ENCODE measurements around the gene SERINC1.

The SERINC1 gene

DNA sequence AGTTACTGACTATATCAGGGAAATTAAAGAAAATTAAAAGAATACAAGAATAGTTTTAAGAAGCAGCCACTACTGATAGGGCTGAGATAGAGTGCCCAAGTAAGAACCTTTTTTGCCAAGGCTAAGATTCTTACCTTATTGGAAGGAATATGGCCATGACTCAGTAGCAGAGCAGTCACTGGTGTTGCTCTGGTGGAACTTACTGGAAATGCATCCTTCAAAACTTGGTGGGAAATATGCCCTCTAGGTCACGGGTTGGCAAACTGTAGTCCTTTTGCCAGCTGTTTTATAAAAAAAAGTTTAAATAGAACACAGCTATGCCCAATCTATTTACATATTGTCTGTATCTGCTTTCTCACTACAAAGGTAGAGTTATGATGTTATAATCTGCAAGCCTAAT lies 66.2 kb downstream of the SERINC1 start:
- Histone ChIP-seq H3K4me3 (ENCODE audit: low read depth in 1 of 2, low read length in 2 of 2) (no peak overlapping the region), H3K4me2 (ENCODE audit: insufficient read depth, low read length) (0 out of 2 replicates have a peak overlapping the region, but pooled peaks have one; percentile 13), H3K9me3 (ENCODE audit: insufficient read depth, low read length, severe bottlenecking) (no peaks in the 10 kb centered on the region), H3K27ac (ENCODE audit: low read length) (no peak overlapping the region), H4K20me1 (ENCODE audit: insufficient read depth, low read length) (peaks cover 32% of the 10 kb centered on the region; the same call in 1 of the 2 replicates), H3K36me3 (ENCODE audit: insufficient read depth, low read length) (peaks cover 5% of the 10 kb centered on the region; the same call in 1 of the 2 replicates), H3K9ac (ENCODE audit: low read depth, low read length) (no peak overlapping the region), H3K4me1 (ENCODE audit: insufficient read depth, low read length) (peaks cover 87% of the 10 kb centered on the region), H3K79me2 (ENCODE audit: insufficient read depth, low read length) (peaks cover 100% of the 10 kb centered on the region), H2AFZ (ENCODE audit: low read depth, low read length) (no peak overlapping the region), H3K27me3 (ENCODE audit: insufficient read depth, low read length, poor library complexity) (no peaks in the 10 kb centered on the region)
- TF ChIP-seq, protein P1, sequence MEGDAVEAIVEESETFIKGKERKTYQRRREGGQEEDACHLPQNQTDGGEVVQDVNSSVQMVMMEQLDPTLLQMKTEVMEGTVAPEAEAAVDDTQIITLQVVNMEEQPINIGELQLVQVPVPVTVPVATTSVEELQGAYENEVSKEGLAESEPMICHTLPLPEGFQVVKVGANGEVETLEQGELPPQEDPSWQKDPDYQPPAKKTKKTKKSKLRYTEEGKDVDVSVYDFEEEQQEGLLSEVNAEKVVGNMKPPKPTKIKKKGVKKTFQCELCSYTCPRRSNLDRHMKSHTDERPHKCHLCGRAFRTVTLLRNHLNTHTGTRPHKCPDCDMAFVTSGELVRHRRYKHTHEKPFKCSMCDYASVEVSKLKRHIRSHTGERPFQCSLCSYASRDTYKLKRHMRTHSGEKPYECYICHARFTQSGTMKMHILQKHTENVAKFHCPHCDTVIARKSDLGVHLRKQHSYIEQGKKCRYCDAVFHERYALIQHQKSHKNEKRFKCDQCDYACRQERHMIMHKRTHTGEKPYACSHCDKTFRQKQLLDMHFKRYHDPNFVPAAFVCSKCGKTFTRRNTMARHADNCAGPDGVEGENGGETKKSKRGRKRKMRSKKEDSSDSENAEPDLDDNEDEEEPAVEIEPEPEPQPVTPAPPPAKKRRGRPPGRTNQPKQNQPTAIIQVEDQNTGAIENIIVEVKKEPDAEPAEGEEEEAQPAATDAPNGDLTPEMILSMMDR (IDR thresholded peaks at IDR 0.05; ENCODE audit: borderline replicate concordance, extremely low read depth, low read length, poor library complexity, severe bottlenecking) = peak; percentile 23
- TF ChIP-seq EZH2 (IDR thresholded peaks at IDR 0.05; ENCODE audit: borderline replicate concordance, low read depth, low read length, severe bottlenecking) = no peak
- ATAC-seq (ENCODE audit: insufficient read depth, low read depth) (no peak), DNase-seq (no peak)

DNA sequence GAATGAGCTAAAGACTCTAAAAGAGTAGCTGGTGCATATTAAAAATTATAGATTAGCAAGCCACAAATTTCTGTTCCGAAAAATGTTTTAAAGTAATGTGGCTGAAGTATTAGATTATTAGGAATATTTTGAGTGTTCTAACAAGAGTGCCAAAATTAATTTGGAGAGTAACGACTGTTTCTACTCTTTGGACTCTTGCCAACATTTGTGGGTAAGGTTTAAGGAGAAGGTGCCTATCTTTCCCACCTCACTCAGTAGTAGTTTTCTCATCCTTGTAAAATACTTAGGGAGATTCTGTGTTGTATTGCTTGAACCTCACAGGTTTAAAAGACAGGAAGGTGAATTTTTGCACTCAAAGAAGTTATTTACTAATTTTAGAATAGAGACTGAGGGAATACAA lies 67.2 kb downstream of the SERINC1 start:
- Histone ChIP-seq H3K27me3 (ENCODE audit: insufficient read depth, low read length, poor library complexity) (no peaks in the 10 kb centered on the region), H3K36me3 (ENCODE audit: insufficient read depth, low read length) (peaks cover 7% of the 10 kb centered on the region), H3K9me3 (ENCODE audit: insufficient read depth, low read length, severe bottlenecking) (no peaks in the 10 kb centered on the region), H3K4me3 (ENCODE audit: low read depth in 1 of 2, low read length in 2 of 2) (no peak overlapping the region), H3K27ac (ENCODE audit: low read length) (no peak overlapping the region), H3K4me2 (ENCODE audit: insufficient read depth, low read length) (peak overlapping the region; percentile 65; the same call in 1 of the 2 replicates), H3K9ac (ENCODE audit: low read depth, low read length) (no peak overlapping the region), H4K20me1 (ENCODE audit: insufficient read depth, low read length) (peaks cover 31% of the 10 kb centered on the region; the same call in 1 of the 2 replicates), H2AFZ (ENCODE audit: low read depth, low read length) (no peak overlapping the region), H3K79me2 (ENCODE audit: insufficient read depth, low read length) (peaks cover 100% of the 10 kb centered on the region), H3K4me1 (ENCODE audit: insufficient read depth, low read length) (peaks cover 86% of the 10 kb centered on the region)
- ATAC-seq (ENCODE audit: insufficient read depth, low read depth) (no peak), DNase-seq (no peak)
- no peak for TF ChIP-seq EZH2 (IDR thresholded peaks at IDR 0.05; ENCODE audit: borderline replicate concordance, low read depth, low read length, severe bottlenecking)
- TF ChIP-seq, protein P1 (IDR thresholded peaks at IDR 0.05; ENCODE audit: borderline replicate concordance, extremely low read depth, low read length, poor library complexity, severe bottlenecking) = no peak

DNA sequence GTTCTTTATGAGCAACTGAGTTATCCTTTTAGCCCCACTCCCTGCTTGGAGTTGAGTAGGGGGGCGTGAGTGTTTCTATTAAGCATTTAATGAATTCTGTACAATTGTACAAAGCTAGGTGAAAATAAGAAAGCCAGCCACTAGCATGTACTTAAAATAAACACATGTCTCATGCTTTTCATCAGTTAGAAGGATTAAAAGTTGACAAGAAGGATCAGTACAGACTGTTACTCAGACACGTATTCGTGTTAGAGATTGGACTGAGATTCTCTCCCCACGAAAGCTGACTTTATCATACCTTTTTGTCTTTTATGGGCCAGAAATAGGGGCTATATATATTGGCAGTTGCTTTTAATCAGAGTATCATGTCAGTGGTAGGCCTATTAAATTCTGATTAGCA lies 70.5 kb downstream of the SERINC1 start:
- H3K9me3 ChIP-seq (ENCODE audit: insufficient read depth, low read length, severe bottlenecking) = no peaks in the 10 kb centered on the region
- peaks cover 7% of the 10 kb centered on the region for H3K36me3 ChIP-seq (ENCODE audit: insufficient read depth, low read length)
- H3K27me3 ChIP-seq (ENCODE audit: insufficient read depth, low read length, poor library complexity) = no peaks in the 10 kb centered on the region
- H3K4me1 ChIP-seq (ENCODE audit: insufficient read depth, low read length) = peaks cover 60% of the 10 kb centered on the region
- H3K9ac ChIP-seq (ENCODE audit: low read depth, low read length) = peak overlapping the region; percentile 98
- peaks cover 27% of the 10 kb centered on the region; the same call in 1 of the 2 replicates for H4K20me1 ChIP-seq (ENCODE audit: insufficient read depth, low read length)
- peaks cover 66% of the 10 kb centered on the region for H3K79me2 ChIP-seq (ENCODE audit: insufficient read depth, low read length)
- no peak overlapping the region for H2AFZ ChIP-seq (ENCODE audit: low read depth, low read length)
- DNase-seq (no peak), ATAC-seq (ENCODE audit: insufficient read depth, low read depth) (no peak)
- peak overlapping the region; percentile 83 to 100; a peak in 3 of 4 replicates for H3K4me3 ChIP-seq (ENCODE audit: low read depth in 1 of 2, low read length in 2 of 2)
- no peak for TF ChIP-seq EZH2 (IDR thresholded peaks at IDR 0.05; ENCODE audit: borderline replicate concordance, low read depth, low read length, severe bottlenecking)
- TF ChIP-seq, protein P1 (IDR thresholded peaks at IDR 0.05; ENCODE audit: borderline replicate concordance, extremely low read depth, low read length, poor library complexity, severe bottlenecking) = no peak
- H3K27ac ChIP-seq (ENCODE audit: low read length) = no peak overlapping the region; the same call in 1 of the 2 replicates
- H3K4me2 ChIP-seq (ENCODE audit: insufficient read depth, low read length) = peak overlapping the region; percentile 65
